Measurements from ENCODE around the gene FNDC5. TPM values are rescaled to one million over a fixed set of nuclear protein-coding genes. Genes with fewer than 3 reads are reported as not detected.

The FNDC5 gene
- total and polyA plus RNA-seq, 10 of the 15 experiments (the other 5 are each of a cell fraction or from before 2014, with no cell fraction given) = 0.01 to 0.29 (median 0.19) TPM; not detected in 4

DNA sequence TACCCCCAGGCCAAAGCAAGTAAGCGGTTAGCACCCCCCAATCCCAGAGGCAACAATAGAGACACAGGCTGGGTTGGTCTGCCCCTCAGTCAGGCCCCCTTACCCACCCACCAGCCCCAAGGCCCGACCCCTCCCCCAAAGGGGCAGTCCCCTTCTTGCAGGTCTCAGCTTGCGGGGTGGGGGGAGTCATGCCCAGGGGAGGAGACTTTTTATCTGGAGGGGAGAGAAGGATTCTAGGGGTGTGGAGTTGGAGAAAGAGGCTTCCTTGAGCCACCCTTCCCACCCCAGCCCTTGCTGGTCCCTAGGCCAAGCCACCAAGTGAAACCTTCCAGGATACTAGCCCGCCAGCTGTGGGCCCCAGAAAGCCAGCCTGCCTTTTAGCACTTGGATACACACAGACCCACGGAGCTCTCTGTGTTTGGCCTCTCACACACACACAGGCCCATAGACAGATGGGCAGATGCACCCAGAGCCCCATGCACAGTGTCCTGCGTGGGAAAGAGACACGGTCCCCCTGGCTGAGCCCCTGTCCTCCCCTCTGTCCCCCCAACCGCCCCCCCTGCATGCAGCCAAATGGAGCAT, 23.4 kb upstream of the FNDC5 start:
- Histone ChIP-seq H4K20me1 (ENCODE audit: control insufficient read depth, insufficient read depth) (no peaks in the 10 kb centered on the region), H3K27ac (ENCODE audit: control insufficient read depth, insufficient read depth) (no peak overlapping the region), H3K79me2 (ENCODE audit: control insufficient read depth, insufficient read depth, low read length) (no peaks in the 10 kb centered on the region), H3K9ac (ENCODE audit: control insufficient read depth, insufficient read depth, low read length) (no peak overlapping the region), H3K4me2 (ENCODE audit: control insufficient read depth, insufficient read depth) (no peak overlapping the region), H2AFZ (ENCODE audit: control insufficient read depth, low read depth, low read length) (no peak overlapping the region), H3K36me3 (ENCODE audit: control insufficient read depth in 2 of 2, insufficient read depth in 2 of 2, low read length in 1 of 2) (no peaks in the 10 kb centered on the region), H3K4me1 (ENCODE audit: control insufficient read depth, insufficient read depth, low read length) (no peaks in the 10 kb centered on the region), H3K4me3 (no peak overlapping the region), H3K9me3 (replicated peaks; ENCODE audit: control insufficient read depth, insufficient read depth, low read length) (no peaks in the 10 kb centered on the region; the same call in 2 of the 3 replicates), H3K27me3 (replicated peaks in 1 of 2; ENCODE audit: control insufficient read depth in 2 of 2, insufficient read depth in 2 of 2, low read length in 1 of 2) (peaks cover 8 to 16% of the 10 kb centered on the region in 2 experiments)
- intact Hi-C loops (cut with micrococcal nuclease; ENCODE audit: unreplicated experiment) = no loop called here
- in situ Hi-C loops (cut with MboI) = no loop called here
- BruUV-seq (replicated peaks) = no TSS peak
- ATAC-seq (no peak), DNase-seq (ENCODE audit: low read depth, low spot score) (no peak), FAIRE-seq (no peak)
- RAD21 ChIA-PET (ENCODE audit: unreplicated experiment) = no interaction called here
- SMC1A ChIA-PET (ENCODE audit: uncharacterized antibody, unreplicated experiment) = no interaction called here
- POLR2A ChIA-PET = no interaction called here
- 55% methylated on average over 7 of the region's 8 CpGs for WGBS (ENCODE audit: insufficient coverage, insufficient replicate concordance, low lambda C conversion rate, missing lambda C conversion rate)
- no peak for TF ChIP-seq EP300 (IDR thresholded peaks at IDR 0.05; ENCODE audit: borderline replicate concordance in 1 of 2, control insufficient read depth in 1 of 2, low read depth in 2 of 2, low read length in 2 of 2)
- TF ChIP-seq MYB (IDR thresholded peaks at IDR 0.05; ENCODE audit: borderline replicate concordance, low read depth, low read length) = no peak
- TF ChIP-seq ZZZ3 (IDR thresholded peaks at IDR 0.05; ENCODE audit: control insufficient read depth, insufficient read length, low read depth) = no peak
- no peak for TF ChIP-seq ZNF24 (IDR thresholded peaks at IDR 0.05)
- TF ChIP-seq, protein P1, sequence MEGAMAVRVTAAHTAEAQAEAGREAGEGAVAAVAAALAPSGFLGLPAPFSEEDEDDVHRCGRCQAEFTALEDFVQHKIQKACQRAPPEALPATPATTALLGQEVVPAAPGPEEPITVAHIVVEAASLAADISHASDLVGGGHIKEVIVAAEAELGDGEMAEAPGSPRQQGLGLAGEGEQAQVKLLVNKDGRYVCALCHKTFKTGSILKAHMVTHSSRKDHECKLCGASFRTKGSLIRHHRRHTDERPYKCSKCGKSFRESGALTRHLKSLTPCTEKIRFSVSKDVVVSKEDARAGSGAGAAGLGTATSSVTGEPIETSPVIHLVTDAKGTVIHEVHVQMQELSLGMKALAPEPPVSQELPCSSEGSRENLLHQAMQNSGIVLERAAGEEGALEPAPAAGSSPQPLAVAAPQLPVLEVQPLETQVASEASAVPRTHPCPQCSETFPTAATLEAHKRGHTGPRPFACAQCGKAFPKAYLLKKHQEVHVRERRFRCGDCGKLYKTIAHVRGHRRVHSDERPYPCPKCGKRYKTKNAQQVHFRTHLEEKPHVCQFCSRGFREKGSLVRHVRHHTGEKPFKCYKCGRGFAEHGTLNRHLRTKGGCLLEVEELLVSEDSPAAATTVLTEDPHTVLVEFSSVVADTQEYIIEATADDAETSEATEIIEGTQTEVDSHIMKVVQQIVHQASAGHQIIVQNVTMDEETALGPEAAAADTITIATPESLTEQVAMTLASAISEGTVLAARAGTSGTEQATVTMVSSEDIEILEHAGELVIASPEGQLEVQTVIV (IDR thresholded peaks at IDR 0.05; ENCODE audit: borderline replicate concordance, partially characterized antibody) = no peak
- no peak for TF ChIP-seq MEF2A (IDR thresholded peaks at IDR 0.05; ENCODE audit: insufficient read depth, low read depth, low read length)
- no peak for TF ChIP-seq MXI1 (IDR thresholded peaks at IDR 0.05; ENCODE audit: low read depth, low read length)
- no peak for TF ChIP-seq SUZ12 (IDR thresholded peaks at IDR 0.05; ENCODE audit: unreplicated experiment)
- TF ChIP-seq HCFC1 (IDR thresholded peaks at IDR 0.05; ENCODE audit: low read length) = no peak
- TF ChIP-seq, protein P2, sequence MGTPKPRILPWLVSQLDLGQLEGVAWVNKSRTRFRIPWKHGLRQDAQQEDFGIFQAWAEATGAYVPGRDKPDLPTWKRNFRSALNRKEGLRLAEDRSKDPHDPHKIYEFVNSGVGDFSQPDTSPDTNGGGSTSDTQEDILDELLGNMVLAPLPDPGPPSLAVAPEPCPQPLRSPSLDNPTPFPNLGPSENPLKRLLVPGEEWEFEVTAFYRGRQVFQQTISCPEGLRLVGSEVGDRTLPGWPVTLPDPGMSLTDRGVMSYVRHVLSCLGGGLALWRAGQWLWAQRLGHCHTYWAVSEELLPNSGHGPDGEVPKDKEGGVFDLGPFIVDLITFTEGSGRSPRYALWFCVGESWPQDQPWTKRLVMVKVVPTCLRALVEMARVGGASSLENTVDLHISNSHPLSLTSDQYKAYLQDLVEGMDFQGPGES (IDR thresholded peaks at IDR 0.05) = no peak
- TF ChIP-seq GATAD2B (conservative IDR thresholded peaks at IDR 0.05; ENCODE audit: low read depth) = no peak
- TF ChIP-seq, protein P3, sequence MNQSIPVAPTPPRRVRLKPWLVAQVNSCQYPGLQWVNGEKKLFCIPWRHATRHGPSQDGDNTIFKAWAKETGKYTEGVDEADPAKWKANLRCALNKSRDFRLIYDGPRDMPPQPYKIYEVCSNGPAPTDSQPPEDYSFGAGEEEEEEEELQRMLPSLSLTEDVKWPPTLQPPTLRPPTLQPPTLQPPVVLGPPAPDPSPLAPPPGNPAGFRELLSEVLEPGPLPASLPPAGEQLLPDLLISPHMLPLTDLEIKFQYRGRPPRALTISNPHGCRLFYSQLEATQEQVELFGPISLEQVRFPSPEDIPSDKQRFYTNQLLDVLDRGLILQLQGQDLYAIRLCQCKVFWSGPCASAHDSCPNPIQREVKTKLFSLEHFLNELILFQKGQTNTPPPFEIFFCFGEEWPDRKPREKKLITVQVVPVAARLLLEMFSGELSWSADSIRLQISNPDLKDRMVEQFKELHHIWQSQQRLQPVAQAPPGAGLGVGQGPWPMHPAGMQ (IDR thresholded peaks at IDR 0.05; ENCODE audit: borderline replicate concordance) = no peak
- no peak for TF ChIP-seq TAF1 (IDR thresholded peaks at IDR 0.05; ENCODE audit: borderline replicate concordance, low read depth, low read length)
- CTCF ChIA-PET = interaction anchor here (6.5 kb wide), 1 partner anchor 18 kb away, joined by 36 read pairs; no protein-coding TSS in a partner anchor

All from GM12878 (cell line).